ENCODE data around the gene PHEX.

- TF ChIP-seq, protein P1, sequence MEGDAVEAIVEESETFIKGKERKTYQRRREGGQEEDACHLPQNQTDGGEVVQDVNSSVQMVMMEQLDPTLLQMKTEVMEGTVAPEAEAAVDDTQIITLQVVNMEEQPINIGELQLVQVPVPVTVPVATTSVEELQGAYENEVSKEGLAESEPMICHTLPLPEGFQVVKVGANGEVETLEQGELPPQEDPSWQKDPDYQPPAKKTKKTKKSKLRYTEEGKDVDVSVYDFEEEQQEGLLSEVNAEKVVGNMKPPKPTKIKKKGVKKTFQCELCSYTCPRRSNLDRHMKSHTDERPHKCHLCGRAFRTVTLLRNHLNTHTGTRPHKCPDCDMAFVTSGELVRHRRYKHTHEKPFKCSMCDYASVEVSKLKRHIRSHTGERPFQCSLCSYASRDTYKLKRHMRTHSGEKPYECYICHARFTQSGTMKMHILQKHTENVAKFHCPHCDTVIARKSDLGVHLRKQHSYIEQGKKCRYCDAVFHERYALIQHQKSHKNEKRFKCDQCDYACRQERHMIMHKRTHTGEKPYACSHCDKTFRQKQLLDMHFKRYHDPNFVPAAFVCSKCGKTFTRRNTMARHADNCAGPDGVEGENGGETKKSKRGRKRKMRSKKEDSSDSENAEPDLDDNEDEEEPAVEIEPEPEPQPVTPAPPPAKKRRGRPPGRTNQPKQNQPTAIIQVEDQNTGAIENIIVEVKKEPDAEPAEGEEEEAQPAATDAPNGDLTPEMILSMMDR (IDR thresholded peaks at IDR 0.05; ENCODE audit: low read depth, low read length), result no peak
- no peak for TF ChIP-seq EZH2phosphoT487 (IDR thresholded peaks at IDR 0.05; ENCODE audit: low read depth)
These were observed 31.2 kb downstream of the PHEX start for GRCh38 chrX:22063284-22063683.

Data from OCI-LY3 (cell line).